A673 (cell line): ENCODE results near the gene SKI.

Experiments used
- EZH2 ChIP-seq: fragments of 200-600 bp; sonication (generic); IDR thresholded peaks from 2 replicates; pipeline ENCODE4 v1.6.1; 2017; ENCODE audit warnings: borderline replicate concordance, low read depth, mild to moderate bottlenecking, mixed read lengths, antibody characterized with exemption, low read length; ENCODE audit not compliant: poor library complexity, severe bottlenecking
- TF ChIP-seq, protein P1 (sequence below): fragments of 300-800, 200-600 bp; sonication (generic); conservative IDR thresholded peaks from 2 replicates; pipeline ENCODE4 v1.5.1; 2017; ENCODE audit warnings: low read depth, mild to moderate bottlenecking, antibody characterized with exemption, low read length, moderate library complexity, mixed read lengths

DNA sequence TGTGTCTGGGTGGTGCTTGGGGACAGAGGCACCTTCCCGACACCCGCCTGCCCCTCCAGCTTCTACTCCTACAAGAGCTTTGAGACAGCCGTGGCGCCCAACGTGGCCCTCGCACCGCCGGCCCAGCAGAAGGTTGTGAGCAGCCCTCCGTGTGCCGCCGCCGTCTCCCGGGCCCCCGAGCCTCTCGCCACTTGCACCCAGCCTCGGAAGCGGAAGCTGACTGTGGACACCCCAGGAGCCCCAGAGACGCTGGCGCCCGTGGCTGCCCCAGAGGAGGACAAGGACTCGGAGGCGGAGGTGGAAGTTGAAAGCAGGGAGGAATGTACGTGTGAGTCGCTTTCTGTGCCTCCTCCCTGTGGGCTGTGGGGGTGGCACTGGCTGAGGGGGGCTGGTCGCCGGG lies 75.7 kb downstream of the SKI start:
- TF ChIP-seq, protein P1, sequence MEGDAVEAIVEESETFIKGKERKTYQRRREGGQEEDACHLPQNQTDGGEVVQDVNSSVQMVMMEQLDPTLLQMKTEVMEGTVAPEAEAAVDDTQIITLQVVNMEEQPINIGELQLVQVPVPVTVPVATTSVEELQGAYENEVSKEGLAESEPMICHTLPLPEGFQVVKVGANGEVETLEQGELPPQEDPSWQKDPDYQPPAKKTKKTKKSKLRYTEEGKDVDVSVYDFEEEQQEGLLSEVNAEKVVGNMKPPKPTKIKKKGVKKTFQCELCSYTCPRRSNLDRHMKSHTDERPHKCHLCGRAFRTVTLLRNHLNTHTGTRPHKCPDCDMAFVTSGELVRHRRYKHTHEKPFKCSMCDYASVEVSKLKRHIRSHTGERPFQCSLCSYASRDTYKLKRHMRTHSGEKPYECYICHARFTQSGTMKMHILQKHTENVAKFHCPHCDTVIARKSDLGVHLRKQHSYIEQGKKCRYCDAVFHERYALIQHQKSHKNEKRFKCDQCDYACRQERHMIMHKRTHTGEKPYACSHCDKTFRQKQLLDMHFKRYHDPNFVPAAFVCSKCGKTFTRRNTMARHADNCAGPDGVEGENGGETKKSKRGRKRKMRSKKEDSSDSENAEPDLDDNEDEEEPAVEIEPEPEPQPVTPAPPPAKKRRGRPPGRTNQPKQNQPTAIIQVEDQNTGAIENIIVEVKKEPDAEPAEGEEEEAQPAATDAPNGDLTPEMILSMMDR, result no peak
- TF ChIP-seq EZH2, result no peak
